B cell (primary cell): Measurements from ENCODE around the gene DNAH6.

Experiments used
- EZH2 ChIP-seq: IDR thresholded peaks from 2 replicates; pipeline ENCODE4 v1.6.1; 2012; ENCODE audit warnings: borderline replicate concordance, low read depth, mild to moderate bottlenecking, moderate library complexity, low read length; ENCODE audit not compliant: insufficient read depth, poor library complexity, severe bottlenecking
- TF ChIP-seq, protein P1 (sequence below): fragments of 200-600 bp; IDR thresholded peaks from one replicate; pipeline ENCODE4 v1.8.0; 2022; ENCODE audit warnings: antibody characterized with exemption, mild to moderate bottlenecking

DNA sequence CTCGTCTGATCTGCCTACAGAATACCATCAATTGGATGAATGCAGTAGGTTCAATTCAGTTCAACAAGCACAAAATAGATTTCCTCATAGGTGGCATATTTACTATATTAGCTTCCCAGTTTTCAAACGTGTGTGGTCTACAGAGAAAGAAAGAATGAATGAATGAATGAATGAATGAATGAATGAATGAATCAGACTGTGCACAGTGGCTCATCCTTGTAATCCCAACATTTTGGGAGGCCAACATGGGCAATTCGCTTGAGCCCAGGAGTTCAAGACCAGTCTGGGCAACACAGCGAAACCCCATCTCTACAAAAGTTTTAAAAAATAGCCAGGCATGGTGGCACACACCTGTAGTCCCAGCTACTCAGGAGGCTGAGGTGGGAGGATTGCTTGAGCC is 269.7 kb downstream of the DNAH6 start:
- TF ChIP-seq, protein P1, sequence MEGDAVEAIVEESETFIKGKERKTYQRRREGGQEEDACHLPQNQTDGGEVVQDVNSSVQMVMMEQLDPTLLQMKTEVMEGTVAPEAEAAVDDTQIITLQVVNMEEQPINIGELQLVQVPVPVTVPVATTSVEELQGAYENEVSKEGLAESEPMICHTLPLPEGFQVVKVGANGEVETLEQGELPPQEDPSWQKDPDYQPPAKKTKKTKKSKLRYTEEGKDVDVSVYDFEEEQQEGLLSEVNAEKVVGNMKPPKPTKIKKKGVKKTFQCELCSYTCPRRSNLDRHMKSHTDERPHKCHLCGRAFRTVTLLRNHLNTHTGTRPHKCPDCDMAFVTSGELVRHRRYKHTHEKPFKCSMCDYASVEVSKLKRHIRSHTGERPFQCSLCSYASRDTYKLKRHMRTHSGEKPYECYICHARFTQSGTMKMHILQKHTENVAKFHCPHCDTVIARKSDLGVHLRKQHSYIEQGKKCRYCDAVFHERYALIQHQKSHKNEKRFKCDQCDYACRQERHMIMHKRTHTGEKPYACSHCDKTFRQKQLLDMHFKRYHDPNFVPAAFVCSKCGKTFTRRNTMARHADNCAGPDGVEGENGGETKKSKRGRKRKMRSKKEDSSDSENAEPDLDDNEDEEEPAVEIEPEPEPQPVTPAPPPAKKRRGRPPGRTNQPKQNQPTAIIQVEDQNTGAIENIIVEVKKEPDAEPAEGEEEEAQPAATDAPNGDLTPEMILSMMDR: no peak
- no peak for TF ChIP-seq EZH2
